ENCODE data around the gene GOLGA6L1.
"Not testable (repeated sequence)": the region's sequence is repeated elsewhere in the genome, so short reads cannot be mapped to it uniquely, and the experiment has no call there.

The GOLGA6L1 gene, protein sequence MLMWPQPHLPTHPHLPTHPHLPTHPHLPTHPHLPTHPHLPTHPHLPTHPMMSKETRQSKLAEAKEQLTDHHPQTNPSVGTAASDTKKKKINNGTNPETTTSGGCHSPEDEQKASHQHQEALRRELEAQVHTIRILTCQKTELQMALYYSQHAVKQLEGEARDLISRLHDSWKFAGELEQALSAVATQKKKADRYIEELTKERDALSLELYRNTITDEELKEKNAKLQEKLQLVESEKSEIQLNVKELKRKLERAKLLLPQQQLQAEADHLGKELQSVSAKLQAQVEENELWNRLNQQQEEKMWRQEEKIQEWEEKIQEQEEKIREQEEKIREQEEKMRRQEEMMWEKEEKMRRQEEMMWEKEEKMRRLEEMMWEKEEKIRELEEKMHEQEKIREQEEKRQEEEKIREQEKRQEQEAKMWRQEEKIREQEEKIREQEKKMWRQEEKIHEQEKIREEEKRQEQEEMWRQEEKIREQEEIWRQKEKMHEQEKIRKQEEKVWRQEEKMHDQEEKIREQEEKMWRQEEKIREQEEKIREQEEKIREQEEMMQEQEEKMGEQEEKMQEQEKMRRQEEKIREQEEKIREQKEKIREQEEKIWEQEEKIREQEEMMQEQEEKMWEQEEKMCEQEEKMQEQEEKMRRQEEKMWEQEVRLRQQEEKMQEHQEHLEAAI

DNA sequence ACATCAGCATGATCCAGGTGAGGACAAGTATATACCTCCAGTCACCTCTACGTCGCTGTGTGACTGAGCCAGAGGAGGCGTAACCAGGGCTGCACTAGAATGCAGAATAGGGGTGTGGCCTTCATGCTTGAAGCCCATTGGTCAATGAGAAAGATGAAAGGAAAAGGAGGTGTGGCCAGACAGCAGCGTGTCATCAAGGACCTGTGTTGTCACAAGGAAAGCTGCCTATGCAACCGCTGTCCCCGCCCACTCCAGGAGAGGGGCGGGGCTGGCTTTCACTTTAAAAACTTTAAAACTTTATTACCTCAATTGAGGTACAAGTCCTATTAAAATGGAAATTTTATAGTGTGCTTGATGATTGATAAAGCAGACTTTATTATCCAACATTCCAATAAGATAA is at the start of gene GOLGA6L1:
GOLGA6L1 (minus strand) TSS at position 101 of the 400 bp plus-strand sequence; CDS start at position 10, 91 bp downstream.
- not testable (repeated sequence) for DNase-seq (ENCODE audit: low read depth in 2 of 2)

DNA sequence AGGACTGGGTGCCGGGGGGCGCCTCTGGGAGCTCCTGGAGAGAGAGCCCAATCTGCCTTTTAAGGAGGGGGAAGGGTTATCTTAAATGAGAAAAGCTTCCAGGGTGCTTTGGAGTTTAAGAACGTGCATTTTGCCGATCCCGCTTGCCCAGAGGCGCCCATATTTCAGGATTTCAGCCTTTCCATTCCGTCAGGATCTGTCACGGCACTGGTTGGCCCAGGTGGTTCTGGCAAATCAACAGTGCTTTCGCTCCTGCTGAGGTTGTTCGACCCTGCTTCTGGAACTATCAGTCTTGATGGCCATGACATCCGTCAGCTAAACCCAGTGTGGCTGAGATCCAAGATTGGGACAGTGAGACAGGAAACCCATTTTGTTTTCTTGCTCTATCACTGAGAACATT is 44.6 kb upstream of the GOLGA6L1 start:
- DNase-seq (ENCODE audit: low read depth in 2 of 2): not testable (repeated sequence)

DNA sequence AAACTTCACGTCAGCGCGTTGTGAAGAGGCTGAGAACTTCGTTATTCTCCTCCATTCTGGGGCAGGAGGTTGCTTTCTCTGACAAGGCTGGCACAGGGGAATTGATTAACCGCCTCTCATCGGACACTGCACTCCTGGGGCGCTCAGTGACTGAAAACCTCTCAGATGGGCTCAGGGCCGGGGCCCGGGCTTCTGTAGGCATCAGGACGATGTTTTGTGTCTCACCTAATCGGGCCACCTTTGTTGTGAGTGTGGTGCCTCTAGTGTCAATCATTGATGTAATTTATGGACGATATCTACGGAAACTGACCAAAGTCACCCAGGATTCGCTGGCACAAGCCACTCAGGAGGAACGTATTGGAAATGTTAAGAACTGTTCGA is 43.9 kb upstream of the GOLGA6L1 start:
- DNase-seq (ENCODE audit: low read depth in 2 of 2): not testable (repeated sequence)

DNA sequence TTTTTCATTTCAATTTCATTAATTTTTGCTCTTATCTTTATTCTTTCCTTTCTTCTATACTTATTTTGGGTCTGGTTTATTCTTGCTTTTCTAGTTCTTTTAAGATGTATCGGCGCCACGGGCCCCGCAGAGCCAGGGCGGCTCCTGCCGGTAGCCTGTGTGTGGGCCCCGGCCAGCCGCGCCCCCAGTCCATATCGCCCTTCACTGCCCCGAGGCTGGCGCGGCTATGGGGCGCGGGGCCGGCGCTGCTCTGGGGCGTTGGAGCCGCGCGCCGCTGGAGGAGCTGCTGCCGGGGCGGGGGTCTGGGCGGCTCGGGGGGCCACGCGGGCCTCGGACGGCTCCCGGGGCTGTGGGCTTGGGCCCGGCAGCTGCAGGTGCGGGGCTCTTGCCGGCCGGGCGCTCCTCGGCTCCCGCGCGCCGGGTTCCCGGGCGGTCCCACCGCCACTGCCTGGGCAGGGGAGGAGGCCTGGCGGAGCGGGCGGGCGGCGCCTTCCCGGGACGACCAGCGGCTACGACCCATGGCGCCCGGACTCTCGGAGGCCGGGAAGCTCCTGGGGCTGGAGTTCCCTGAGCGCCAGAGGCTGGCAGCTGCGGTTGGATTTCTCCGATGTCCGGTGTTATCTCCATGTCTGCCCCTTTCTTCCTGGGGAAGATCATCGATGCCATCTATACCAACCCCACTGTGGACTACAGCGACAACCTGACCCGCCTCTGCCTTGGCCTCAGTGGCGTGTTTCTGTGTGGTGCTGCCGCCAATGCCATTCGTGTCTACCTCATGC is 43.3 kb upstream of the GOLGA6L1 start:
- not testable (repeated sequence) for DNase-seq (ENCODE audit: low read depth in 2 of 2)

DNA sequence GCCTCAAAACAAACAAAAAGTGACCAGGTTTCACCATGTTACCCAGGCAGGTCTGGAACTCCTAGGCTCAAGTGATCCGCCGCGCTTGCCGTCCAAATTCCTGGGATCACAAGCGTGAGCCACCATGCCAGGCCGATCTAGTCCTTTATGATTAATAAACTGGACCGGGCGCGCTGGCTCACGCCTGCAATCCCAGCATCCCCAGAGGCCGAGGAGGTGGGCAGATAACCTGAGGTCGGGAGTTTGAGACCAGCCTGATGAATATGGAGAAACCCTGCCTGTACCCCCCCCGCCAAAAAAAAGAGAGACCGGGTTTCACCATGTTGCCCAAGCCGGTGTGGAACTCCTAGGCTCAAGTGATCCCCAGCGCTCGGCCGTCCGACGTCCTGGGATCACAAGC is 40.1 kb upstream of the GOLGA6L1 start:
- not testable (repeated sequence) for DNase-seq (ENCODE audit: low read depth in 2 of 2)

DNA sequence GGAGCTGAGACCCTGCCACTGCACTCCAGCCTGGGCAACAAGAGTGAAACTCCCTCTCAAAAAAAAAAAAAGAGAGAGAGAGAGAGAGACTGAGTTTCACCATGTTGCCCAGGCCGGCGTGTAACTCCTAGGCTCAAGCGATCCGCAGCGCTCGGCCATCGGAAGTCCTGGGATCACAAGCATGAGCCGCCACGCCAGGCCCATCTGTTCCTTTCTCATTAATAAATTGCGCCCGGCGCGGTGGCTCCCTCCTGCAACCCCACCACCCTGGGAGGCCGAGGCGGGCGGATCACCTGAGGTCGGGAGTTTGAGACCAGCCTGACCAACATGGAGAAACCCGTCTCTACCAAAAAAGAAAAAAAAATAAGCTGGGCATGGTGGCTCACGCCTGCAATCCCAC is 39.0 kb upstream of the GOLGA6L1 start:
- not testable (repeated sequence) for DNase-seq (ENCODE audit: low read depth in 2 of 2)

DNA sequence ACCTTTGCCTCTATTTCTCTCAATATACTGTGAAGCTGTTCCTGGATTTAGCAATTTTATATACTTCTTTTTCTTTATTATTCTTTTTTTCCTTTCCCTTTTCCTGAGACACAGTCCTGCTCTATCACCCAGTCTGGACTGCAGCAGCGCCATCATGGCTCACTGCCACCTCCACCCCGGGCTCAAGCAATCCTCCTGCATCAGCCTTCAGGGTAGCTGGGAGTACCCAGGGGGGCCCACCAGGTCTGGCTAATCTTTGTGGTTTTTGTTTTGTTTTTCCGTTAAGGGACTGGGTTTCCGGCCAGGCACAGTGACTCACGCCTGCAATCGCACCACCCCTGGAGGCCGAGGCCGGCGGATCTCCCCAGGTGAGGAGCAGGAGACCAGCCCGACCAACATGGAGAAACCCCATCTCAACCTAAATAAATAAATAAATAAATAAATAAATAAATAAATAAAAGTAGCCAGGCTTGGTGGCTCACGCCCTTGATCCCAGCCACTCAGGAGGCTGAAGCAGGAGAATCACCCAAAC is 38.1 kb upstream of the GOLGA6L1 start:
- DNase-seq (ENCODE audit: low read depth in 2 of 2): not testable (repeated sequence)

DNA sequence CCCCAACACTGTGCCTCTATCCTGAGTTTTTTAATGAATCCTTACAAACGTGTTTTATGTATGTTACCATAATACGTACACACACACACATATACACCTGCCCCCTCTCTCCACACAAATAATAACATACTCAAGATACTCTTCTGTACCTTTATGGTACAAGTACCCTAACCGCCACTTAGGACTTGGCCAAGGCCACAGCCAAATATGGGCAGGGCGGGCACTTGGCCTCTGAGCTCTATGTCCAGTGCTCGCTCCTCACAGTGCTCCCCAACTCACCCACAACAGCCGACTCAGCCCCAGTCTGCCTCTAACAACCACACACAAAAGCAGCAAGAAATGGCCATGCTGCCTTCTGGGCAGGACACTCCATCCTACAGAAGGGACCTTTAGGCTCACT is 3.8 kb downstream of the GOLGA6L1 start:
- DNase-seq (ENCODE audit: low read depth in 2 of 2): not testable (repeated sequence)

DNA sequence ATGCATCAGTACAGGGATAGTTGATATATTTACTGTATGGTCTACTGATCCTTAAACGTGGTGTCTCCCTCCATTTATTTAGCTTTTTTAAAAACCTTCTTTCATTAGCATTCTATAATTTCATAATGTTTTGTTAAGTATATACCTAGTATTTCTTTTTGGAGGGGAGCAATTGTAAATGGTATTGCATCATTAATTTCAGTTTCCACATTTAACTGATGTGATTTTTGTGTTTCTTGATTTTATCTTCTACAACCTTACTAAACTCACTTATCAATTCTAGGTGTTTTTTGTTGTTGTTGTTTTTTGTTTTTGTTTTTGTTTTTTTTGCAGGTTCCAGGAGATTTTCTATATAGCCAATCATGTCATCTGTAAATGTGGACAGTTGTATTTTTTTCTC is 18.4 kb downstream of the GOLGA6L1 start:
- DNase-seq (ENCODE audit: low read depth in 2 of 2): no peak

DNA sequence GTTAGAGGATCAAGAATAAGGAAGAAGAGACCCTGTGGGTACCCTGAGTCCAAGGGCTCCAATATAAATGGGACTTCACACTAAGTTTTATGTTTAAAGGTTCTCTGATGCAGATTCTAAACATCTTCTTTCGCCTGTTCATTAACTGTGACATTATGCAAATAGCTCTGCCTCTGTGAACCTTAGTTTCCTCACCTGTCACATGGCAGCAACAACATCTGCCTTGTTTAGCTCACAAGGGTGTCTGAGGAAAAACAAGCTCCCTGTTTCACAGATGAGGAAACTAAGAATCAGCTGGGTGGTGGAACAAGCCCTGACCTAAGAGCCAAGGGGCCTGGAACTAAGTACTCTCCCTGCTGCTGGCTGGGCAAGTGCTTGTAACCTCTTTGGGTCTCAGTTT is 40.8 kb downstream of the GOLGA6L1 start:
- no peak for DNase-seq (ENCODE audit: low read depth in 2 of 2)

DNA sequence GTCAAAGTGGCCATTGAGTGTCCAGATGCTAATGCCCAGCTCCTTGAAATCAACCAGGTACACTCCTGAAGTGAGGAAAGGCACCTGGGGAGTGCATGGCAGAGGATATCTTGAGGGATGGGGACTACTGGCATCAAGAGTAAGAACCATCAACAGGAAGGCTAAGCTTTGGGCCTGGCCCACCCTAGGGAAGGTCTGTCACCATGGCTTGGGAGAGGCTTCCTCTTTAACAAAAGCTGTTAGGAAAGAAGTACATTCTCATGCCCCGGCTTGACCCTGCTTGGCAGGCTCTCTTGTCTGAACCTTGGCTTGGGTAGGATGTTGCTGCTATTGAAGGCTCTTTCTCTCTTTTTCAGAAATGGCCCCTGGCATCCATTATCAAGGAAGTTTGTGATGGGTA is 53.5 kb downstream of the GOLGA6L1 start:
- DNase-seq (ENCODE audit: low read depth in 2 of 2): no peak

DNA sequence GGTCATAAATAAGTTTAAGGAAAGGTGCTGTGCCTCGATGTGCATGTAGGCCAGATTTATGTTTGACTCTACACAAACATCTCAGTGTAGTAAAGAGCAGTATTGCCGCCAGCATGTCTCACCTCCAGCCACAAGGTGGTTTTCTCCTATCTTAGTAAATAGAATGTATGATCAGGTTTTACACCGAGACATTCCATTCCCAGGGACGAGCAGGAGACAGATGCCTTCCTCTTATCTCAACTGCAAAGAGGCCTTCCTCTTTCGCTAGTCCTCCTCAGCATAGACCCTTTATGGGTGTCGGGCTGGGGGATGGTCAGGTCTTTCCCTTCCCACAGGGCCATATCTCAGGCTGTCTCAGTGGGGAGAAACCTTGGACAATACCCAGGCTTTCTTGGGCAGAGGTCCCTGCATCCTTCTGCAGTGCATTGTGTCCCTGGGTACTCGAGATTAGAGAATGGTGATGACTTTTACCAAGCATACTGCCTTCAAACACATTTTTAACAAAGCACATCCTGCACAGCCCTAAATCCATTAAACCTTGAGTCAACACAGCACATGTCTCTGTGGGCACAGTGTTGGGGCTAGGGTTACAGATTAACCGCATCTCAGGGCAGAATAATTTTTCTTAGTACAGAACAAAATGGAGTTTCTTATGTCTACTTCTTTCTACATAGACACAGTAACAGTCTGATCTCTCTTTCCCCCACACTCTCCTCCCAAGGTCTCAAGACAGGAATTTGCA is 54.5 kb downstream of the GOLGA6L1 start:
- DNase-seq (ENCODE audit: low read depth in 2 of 2): not testable (repeated sequence)

DNA sequence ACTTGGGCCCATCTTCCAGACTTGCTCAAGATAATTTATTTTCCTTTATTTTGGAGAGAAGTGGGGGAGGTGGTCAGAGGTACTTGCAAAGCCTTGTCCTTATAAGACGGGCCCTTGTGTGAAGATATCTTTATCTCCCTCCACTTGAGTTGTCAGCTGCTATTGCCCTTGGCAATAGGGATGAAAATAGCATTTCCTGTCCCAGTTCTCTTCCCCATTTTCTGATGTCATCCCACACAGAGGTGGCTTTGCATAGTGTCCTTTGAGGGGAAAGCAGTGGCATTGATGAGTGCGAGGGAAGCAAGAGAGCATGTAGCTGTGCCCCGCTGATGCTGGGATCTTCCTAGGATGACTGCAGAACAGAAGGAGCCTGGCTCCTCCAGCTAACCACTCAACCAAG is 55.4 kb downstream of the GOLGA6L1 start:
- DNase-seq (ENCODE audit: low read depth in 2 of 2): no peak

DNA sequence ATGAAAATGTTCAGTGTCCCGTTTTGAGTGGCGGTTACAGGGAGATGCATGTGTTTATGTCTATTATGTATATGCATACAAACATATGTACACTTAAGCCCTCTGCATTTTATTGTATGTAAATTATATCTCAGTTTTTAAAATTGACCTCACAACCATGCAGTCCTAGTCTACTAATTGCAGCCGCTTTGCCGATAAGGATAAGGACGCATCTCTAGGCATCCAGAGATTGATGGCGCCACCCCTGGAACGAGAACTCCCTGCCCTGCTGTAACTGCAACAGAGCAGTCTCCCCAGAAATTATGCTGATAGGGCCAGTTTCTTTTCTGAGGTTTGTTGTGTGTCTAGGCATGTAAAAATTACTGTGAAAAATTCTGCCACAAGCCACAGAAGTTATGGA is 56.9 kb downstream of the GOLGA6L1 start:
- no peak for DNase-seq (ENCODE audit: low read depth in 2 of 2)

Data from fibroblast of skin of left biceps (primary cell).